ENCODE measurements around the gene IFITM5. TPM values are rescaled to one million over a fixed set of nuclear protein-coding genes. Genes with fewer than 3 reads are reported as not detected.
"Not testable (repeated sequence)": the region's sequence is repeated elsewhere in the genome, so short reads cannot be mapped to it uniquely, and the experiment has no call there.

IFITM5 gene
- total RNA-seq, 1 donor from 2014 or later: not detected

- no peak for ATAC-seq
Observed at GRCh38 chr11:312092-312816, 12.9 kb upstream of the IFITM5 start.

DNA sequence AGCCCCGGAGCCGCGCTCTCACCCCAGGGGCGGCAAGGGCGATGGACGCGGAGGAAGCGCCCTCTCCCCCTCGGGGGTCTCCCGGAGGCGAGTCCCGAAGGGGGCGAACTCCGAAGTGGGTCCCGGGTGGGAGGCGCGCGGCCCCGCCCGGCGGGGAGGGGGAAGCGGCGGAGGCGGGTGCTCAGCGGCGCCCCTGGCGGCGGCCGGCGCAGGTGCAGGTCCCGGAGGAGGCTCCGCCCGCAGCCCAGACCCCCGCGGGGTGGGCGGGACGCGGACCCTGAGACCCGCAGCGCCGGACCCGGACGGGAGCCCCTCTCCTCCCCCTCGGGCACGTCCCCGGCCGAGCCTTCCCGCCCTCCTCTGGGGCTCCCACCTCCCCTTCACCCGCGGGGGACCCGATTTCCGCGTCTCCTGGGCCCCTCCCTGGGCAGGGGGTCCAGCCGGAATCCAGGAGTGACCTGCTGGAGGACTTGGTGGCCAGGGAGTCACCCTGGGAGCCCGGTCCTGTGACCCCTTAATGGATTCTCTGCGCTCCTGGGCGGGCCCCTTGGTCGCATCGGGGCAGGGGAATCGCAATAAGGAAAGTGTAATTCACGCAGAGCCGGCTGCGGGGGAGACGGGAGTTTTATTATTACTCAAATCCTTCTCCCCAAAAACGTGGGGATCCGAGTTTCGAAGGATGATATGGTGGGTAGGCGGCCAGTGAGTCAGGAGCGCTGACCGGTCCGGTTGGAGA lies 11.9 kb upstream of the IFITM5 start:
- Histone ChIP-seq H3K4me3 (peak overlapping the region; percentile 43), H3K4me1 (peaks cover 37% of the 10 kb centered on the region), H3K27ac (peak overlapping the region; percentile 59)
- DNase-seq; H3K27me3 ChIP-seq; H3K9me3 ChIP-seq; intact Hi-C loops (cut with DNase I); H3K36me3 ChIP-seq: not testable (repeated sequence)
- ATAC-seq: peak; percentile 79

More at GRCh38 chr11:312092-312816, 12.9 kb upstream of the IFITM5 start:
- no peaks in the 10 kb centered on the region for H3K27me3 ChIP-seq
- TF ChIP-seq, protein P1, sequence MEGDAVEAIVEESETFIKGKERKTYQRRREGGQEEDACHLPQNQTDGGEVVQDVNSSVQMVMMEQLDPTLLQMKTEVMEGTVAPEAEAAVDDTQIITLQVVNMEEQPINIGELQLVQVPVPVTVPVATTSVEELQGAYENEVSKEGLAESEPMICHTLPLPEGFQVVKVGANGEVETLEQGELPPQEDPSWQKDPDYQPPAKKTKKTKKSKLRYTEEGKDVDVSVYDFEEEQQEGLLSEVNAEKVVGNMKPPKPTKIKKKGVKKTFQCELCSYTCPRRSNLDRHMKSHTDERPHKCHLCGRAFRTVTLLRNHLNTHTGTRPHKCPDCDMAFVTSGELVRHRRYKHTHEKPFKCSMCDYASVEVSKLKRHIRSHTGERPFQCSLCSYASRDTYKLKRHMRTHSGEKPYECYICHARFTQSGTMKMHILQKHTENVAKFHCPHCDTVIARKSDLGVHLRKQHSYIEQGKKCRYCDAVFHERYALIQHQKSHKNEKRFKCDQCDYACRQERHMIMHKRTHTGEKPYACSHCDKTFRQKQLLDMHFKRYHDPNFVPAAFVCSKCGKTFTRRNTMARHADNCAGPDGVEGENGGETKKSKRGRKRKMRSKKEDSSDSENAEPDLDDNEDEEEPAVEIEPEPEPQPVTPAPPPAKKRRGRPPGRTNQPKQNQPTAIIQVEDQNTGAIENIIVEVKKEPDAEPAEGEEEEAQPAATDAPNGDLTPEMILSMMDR (IDR thresholded peaks at IDR 0.05): no peak
- DNase-seq: no peak
- intact Hi-C loops (cut with DNase I): no loop called here
- peak overlapping the region; percentile 89 for H3K27ac ChIP-seq
- H3K4me3 ChIP-seq: peak overlapping the region; percentile 43
- no peaks in the 10 kb centered on the region for H3K36me3 ChIP-seq
- H3K9me3 ChIP-seq: no peaks in the 10 kb centered on the region
- peaks cover 32% of the 10 kb centered on the region for H3K4me1 ChIP-seq

GRCh38 chr11:309979-310572 lies 10.8 kb upstream of the IFITM5 start:
- peak; percentile 9 for ATAC-seq
- H3K36me3 ChIP-seq; H3K9me3 ChIP-seq; DNase-seq; intact Hi-C loops (cut with DNase I); H3K27me3 ChIP-seq: not testable (repeated sequence)
- peak overlapping the region; percentile 89 for H3K27ac ChIP-seq
- H3K4me3 ChIP-seq: peak overlapping the region; percentile 59
- H3K4me1 ChIP-seq: peaks cover 39% of the 10 kb centered on the region

GRCh38 chr11:308740-309665 lies 9.7 kb upstream of the IFITM5 start:
- peaks cover 42% of the 10 kb centered on the region for H3K4me1 ChIP-seq
- H3K27ac ChIP-seq: peak overlapping the region; percentile 89
- H3K9me3 ChIP-seq; ATAC-seq; DNase-seq; H3K27me3 ChIP-seq; intact Hi-C loops (cut with DNase I); H3K36me3 ChIP-seq: not testable (repeated sequence)
- H3K4me3 ChIP-seq: peak overlapping the region; percentile 59

DNA sequence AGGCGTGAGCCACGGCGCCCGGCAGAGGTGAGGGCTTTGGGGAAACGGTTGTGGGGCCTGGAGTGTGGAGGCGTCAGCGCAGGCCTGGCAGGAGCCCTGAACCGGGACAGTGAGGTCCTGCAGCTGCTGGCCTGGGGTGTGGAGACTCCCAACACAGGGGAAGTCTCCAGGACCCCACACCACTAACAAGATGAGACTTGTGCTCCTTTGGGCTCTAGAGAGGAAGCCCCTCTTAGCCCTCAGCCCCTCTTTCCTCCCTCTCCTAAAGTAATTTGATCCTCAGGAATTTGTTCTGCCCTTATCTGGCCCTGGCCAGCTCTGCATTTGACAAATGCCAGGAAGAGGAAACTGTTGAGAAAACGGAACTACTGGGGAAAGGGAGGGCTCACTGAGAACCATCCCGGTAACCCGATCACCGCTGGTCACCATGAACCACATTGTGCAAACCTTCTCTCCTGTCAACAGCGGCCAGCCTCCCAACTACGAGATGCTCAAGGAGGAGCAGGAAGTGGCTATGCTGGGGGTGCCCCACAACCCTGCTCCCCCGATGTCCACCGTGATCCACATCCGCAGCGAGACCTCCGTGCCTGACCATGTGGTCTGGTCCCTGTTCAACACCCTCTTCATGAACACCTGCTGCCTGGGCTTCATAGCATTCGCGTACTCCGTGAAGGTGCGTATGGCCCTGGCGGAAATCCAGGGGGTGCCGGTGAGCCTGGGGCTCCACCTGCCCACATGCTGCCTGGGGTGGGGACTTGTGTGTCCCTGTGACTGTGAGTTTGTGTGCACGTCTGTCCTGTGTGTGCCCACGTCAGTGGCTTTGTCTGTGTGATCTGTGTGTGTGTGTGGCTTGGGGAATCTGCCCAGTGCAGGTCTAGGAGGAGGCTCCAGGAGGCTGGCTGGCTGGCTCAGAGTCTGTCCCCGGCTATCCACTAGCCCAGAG lies 8.7 kb upstream of the IFITM5 start, which contains the start of gene IFITM2:
TSS of gene IFITM2 (plus strand) at position 51 of the 943 bp plus-strand sequence. CDS start at position 428, 377 bp downstream.
- ATAC-seq (peak; percentile 76), DNase-seq (peak; percentile 88)
- intact Hi-C loops (cut with DNase I); H3K36me3 ChIP-seq; H3K9me3 ChIP-seq; H3K27me3 ChIP-seq: not testable (repeated sequence)
- Histone ChIP-seq H3K27ac (peak within 1 kb of the TSS; percentile 89), H3K4me1 (peaks cover 35% of the 10 kb centered on the region), H3K4me3 (peak within 1 kb of the TSS; percentile 59)

DNA sequence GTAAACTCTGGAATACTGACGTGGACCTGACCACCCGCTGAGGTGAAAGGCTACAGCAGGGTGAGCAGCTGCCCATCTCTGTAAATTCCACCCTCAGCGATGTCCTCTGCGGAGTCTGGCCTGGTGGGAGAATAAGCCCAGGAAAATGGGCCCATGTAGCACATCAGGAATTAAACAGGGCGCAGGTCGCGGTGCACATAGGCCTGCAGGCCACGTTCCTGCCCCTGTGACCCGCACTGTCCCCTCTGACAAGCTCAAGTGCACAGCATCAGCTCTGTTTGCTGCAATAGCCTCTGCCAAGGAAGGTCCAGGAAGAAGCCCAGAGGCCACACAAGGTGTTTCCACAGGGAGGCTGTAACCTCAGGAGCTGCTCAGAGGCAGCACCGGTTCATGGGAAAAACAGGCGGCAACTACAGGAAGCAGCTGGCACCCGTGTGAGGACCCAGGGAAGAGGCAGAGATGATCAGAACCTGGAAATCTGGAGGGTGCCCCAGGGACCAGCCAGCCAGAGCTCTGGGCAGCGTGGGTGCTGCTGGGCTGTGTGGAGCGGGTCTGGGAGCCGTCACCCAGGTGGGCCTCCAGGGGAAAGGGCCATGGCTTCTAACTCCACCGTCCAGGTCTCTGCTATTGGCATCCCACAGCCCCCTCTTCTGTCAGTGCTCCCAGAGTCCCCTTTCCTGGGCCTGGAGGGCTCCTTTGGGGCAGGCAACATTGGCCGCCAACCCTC lies 7.5 kb upstream of the IFITM5 start:
- ATAC-seq: no peak
- Histone ChIP-seq H3K4me3 (no peak overlapping the region), H3K27me3 (no peaks in the 10 kb centered on the region), H3K36me3 (no peaks in the 10 kb centered on the region), H3K9me3 (no peaks in the 10 kb centered on the region), H3K27ac (peak overlapping the region; percentile 89), H3K4me1 (peaks cover 27% of the 10 kb centered on the region)
- intact Hi-C loops (cut with DNase I): no loop called here
- no peak for DNase-seq
- TF ChIP-seq, protein P1 (IDR thresholded peaks at IDR 0.05): no peak
